Measurements from ENCODE around the gene F5.

The F5 gene

DNA sequence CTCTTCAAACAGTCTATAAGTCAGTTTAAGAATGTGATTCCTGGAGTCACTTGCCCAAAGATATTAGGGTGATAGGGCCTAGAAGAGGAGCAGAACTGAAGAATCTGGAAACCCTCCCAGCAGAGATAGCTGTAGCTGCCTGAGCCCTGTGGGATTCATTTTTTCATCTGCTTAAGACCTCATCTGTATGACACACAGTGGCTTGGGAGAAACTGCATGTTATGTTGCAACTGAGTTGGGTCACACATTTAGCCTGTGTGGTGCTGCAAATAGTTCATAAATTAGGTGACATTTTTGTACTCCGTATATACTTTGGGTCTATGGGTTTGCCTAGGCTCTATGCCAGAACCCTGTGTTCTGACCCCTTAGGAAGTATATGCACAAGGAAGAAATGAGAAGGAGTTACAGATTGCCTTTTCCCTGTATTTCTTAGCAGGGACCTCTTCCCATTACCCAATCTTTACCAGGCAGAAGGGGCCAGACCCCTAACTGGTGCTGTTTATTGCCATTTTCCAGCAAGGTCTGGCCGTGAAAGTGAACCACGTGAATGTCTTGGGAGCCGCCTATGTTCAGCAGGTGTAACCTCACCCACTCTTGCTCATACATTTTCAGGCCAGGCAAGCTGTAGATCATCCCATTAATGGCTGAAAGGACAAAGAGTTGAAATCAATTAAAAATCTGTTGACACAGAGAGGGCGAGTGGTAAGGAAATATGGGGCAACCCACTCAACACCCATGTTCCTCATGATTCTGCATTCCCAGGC is 58.6 kb downstream of the F5 start:
- Histone ChIP-seq H3K23ac (ENCODE audit: low read length) (no peak overlapping the region), H3K79me2 (ENCODE audit: control insufficient read depth, insufficient read depth, low read length) (no peaks in the 10 kb centered on the region), H3K18ac (ENCODE audit: low read length) (peak overlapping the region; percentile 68), H3K9ac (ENCODE audit: low read length) (no peak overlapping the region), H3K56ac (ENCODE audit: low read length) (no peak overlapping the region), H3K36me3 (ENCODE audit: control insufficient read depth, insufficient read depth, low read length) (no peaks in the 10 kb centered on the region), H3K4ac (ENCODE audit: low read depth, low read length) (no peak overlapping the region), H4K5ac (ENCODE audit: low read length) (no peak overlapping the region), H3K79me1 (ENCODE audit: low read length) (no peaks in the 10 kb centered on the region), H3K4me2 (ENCODE audit: low read length) (no peak overlapping the region), H3K4me1 (ENCODE audit: control insufficient read depth, low read depth, low read length) (peaks cover 12% of the 10 kb centered on the region), H3K27ac (ENCODE audit: low read depth, low read length) (peak overlapping the region; percentile 30), H2AK5ac (ENCODE audit: low read length) (no peak overlapping the region), H3K27me3 (ENCODE audit: insufficient read depth, low read length, poor library complexity) (no peaks in the 10 kb centered on the region), H2BK15ac (replicated peaks; ENCODE audit: low read depth) (no peak overlapping the region), H2BK120ac (ENCODE audit: low read depth, low read length) (no peak overlapping the region), H4K8ac (ENCODE audit: low read depth, low read length) (no peak overlapping the region), H3K4me3 (ENCODE audit: low read length) (no peak overlapping the region), H2BK5ac (ENCODE audit: low read length) (no peak overlapping the region)
- peak; percentile 18 for DNase-seq
- WGBS (ENCODE audit: extremely low coverage, insufficient coverage, low lambda C conversion rate), result no CpG with 5 or more reads among the region's 5 CpGs

GRCh38 chr1:169527001-169527400 is 59.3 kb downstream of the F5 start:
- H2BK120ac ChIP-seq (ENCODE audit: low read depth, low read length), result no peak overlapping the region
- H3K36me3 ChIP-seq (ENCODE audit: control insufficient read depth, insufficient read depth, low read length), result no peaks in the 10 kb centered on the region
- H2AK5ac ChIP-seq (ENCODE audit: low read length), result no peak overlapping the region
- no peak overlapping the region for H2BK5ac ChIP-seq (ENCODE audit: low read length)
- H3K23ac ChIP-seq (ENCODE audit: low read length), result no peak overlapping the region
- H3K79me2 ChIP-seq (ENCODE audit: control insufficient read depth, insufficient read depth, low read length), result no peaks in the 10 kb centered on the region
- peaks cover 12% of the 10 kb centered on the region for H3K4me1 ChIP-seq (ENCODE audit: control insufficient read depth, low read depth, low read length)
- no peak overlapping the region for H3K56ac ChIP-seq (ENCODE audit: low read length)
- no peak overlapping the region for H3K4me2 ChIP-seq (ENCODE audit: low read length)
- H3K4ac ChIP-seq (ENCODE audit: low read depth, low read length), result no peak overlapping the region
- H3K18ac ChIP-seq (ENCODE audit: low read length), result no peak overlapping the region
- H4K5ac ChIP-seq (ENCODE audit: low read length), result no peak overlapping the region
- no peak overlapping the region for H3K9ac ChIP-seq (ENCODE audit: low read length)
- no CpG with 5 or more reads among the region's 3 CpGs for WGBS (ENCODE audit: extremely low coverage, insufficient coverage, low lambda C conversion rate)
- H3K27ac ChIP-seq (ENCODE audit: low read depth, low read length), result no peak overlapping the region
- no peak overlapping the region for H4K8ac ChIP-seq (ENCODE audit: low read depth, low read length)
- H3K79me1 ChIP-seq (ENCODE audit: low read length), result no peaks in the 10 kb centered on the region
- no peak for DNase-seq
- H3K27me3 ChIP-seq (ENCODE audit: insufficient read depth, low read length, poor library complexity), result no peaks in the 10 kb centered on the region
- H3K4me3 ChIP-seq (ENCODE audit: low read length), result no peak overlapping the region
- peak overlapping the region; percentile 64 for H2BK15ac ChIP-seq (replicated peaks; ENCODE audit: low read depth)

DNA sequence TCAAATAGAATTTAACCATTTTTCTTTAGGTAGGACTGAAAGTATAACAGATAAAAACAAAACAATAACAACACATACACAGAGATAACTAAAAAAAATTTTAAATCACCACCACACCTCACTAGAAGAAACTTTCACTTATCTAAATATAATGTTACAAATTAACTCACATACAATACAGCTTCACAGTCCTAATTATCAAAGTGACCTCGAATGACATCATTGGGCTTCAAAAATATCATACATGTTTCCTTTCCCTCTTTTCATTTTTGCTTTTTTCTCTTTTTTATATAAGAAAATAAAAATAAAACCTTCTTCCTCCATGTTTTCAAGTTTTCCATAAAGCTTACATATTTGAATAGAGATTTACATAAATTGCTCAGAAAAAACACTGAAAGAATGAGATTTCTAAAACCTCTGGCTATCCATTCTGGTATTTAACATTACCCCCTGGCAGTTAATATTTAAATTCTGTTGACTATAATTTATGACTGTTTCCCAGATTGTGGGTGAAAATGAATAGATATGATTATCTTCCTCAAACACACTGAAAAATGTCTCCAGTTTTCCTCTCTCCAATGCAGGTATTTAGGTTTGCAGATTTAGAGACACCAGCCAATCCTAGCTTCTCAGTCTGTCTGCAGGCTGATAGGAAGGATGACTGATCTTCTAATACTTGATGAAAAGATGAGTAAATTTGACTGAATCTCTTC is 60.0 kb downstream of the F5 start:
- no peak overlapping the region for H2BK120ac ChIP-seq (ENCODE audit: low read depth, low read length)
- no peaks in the 10 kb centered on the region for H3K36me3 ChIP-seq (ENCODE audit: control insufficient read depth, insufficient read depth, low read length)
- H3K4ac ChIP-seq (ENCODE audit: low read depth, low read length), result no peak overlapping the region
- no peak overlapping the region for H3K9ac ChIP-seq (ENCODE audit: low read length)
- no peak overlapping the region for H2BK15ac ChIP-seq (replicated peaks; ENCODE audit: low read depth)
- no peak overlapping the region for H4K8ac ChIP-seq (ENCODE audit: low read depth, low read length)
- peaks cover 12% of the 10 kb centered on the region for H3K4me1 ChIP-seq (ENCODE audit: control insufficient read depth, low read depth, low read length)
- H3K56ac ChIP-seq (ENCODE audit: low read length), result no peak overlapping the region
- no CpG with 5 or more reads among the region's 1 CpG for WGBS (ENCODE audit: extremely low coverage, insufficient coverage, low lambda C conversion rate)
- H2BK5ac ChIP-seq (ENCODE audit: low read length), result no peak overlapping the region
- no peak overlapping the region for H3K18ac ChIP-seq (ENCODE audit: low read length)
- H3K79me1 ChIP-seq (ENCODE audit: low read length), result no peaks in the 10 kb centered on the region
- no peak overlapping the region for H2AK5ac ChIP-seq (ENCODE audit: low read length)
- DNase-seq, result no peak
- no peak overlapping the region for H3K4me2 ChIP-seq (ENCODE audit: low read length)
- H3K4me3 ChIP-seq (ENCODE audit: low read length), result no peak overlapping the region
- H3K27ac ChIP-seq (ENCODE audit: low read depth, low read length), result no peak overlapping the region
- no peak overlapping the region for H4K5ac ChIP-seq (ENCODE audit: low read length)
- H3K79me2 ChIP-seq (ENCODE audit: control insufficient read depth, insufficient read depth, low read length), result no peaks in the 10 kb centered on the region
- H3K23ac ChIP-seq (ENCODE audit: low read length), result no peak overlapping the region
- no peaks in the 10 kb centered on the region for H3K27me3 ChIP-seq (ENCODE audit: insufficient read depth, low read length, poor library complexity)

- H3K27ac ChIP-seq (ENCODE audit: low read depth, low read length), result no peak overlapping the region
- no peak for DNase-seq
- H2BK120ac ChIP-seq (ENCODE audit: low read depth, low read length), result no peak overlapping the region
- H3K4ac ChIP-seq (ENCODE audit: low read depth, low read length), result no peak overlapping the region
- H2BK5ac ChIP-seq (ENCODE audit: low read length), result no peak overlapping the region
- no peak overlapping the region for H3K9ac ChIP-seq (ENCODE audit: low read length)
- H3K79me1 ChIP-seq (ENCODE audit: low read length), result no peaks in the 10 kb centered on the region
- H3K23ac ChIP-seq (ENCODE audit: low read length), result no peak overlapping the region
- peaks cover 11% of the 10 kb centered on the region for H3K4me1 ChIP-seq (ENCODE audit: control insufficient read depth, low read depth, low read length)
- no peak overlapping the region for H3K18ac ChIP-seq (ENCODE audit: low read length)
- H3K36me3 ChIP-seq (ENCODE audit: control insufficient read depth, insufficient read depth, low read length), result no peaks in the 10 kb centered on the region
- H3K4me2 ChIP-seq (ENCODE audit: low read length), result no peak overlapping the region
- WGBS (ENCODE audit: extremely low coverage, insufficient coverage, low lambda C conversion rate), result no CpG with 5 or more reads among the region's 1 CpG
- H2AK5ac ChIP-seq (ENCODE audit: low read length), result no peak overlapping the region
- H4K5ac ChIP-seq (ENCODE audit: low read length), result no peak overlapping the region
- no peaks in the 10 kb centered on the region for H3K79me2 ChIP-seq (ENCODE audit: control insufficient read depth, insufficient read depth, low read length)
- no peak overlapping the region for H3K56ac ChIP-seq (ENCODE audit: low read length)
- H3K27me3 ChIP-seq (ENCODE audit: insufficient read depth, low read length, poor library complexity), result no peaks in the 10 kb centered on the region
- no peak overlapping the region for H2BK15ac ChIP-seq (replicated peaks; ENCODE audit: low read depth)
- H3K4me3 ChIP-seq (ENCODE audit: low read length), result no peak overlapping the region
- no peak overlapping the region for H4K8ac ChIP-seq (ENCODE audit: low read depth, low read length)
Measured at GRCh38 chr1:169525391-169525790, 60.9 kb downstream of the F5 start.

- Histone ChIP-seq H3K79me1 (ENCODE audit: low read length) (no peaks in the 10 kb centered on the region), H3K18ac (ENCODE audit: low read length) (no peak overlapping the region), H2BK15ac (replicated peaks; ENCODE audit: low read depth) (no peak overlapping the region), H2BK120ac (ENCODE audit: low read depth, low read length) (no peak overlapping the region), H3K56ac (ENCODE audit: low read length) (no peak overlapping the region), H3K9ac (ENCODE audit: low read length) (no peak overlapping the region), H3K27ac (ENCODE audit: low read depth, low read length) (no peak overlapping the region), H4K5ac (ENCODE audit: low read length) (no peak overlapping the region), H3K4me3 (ENCODE audit: low read length) (no peak overlapping the region), H3K79me2 (ENCODE audit: control insufficient read depth, insufficient read depth, low read length) (no peaks in the 10 kb centered on the region), H3K27me3 (ENCODE audit: insufficient read depth, low read length, poor library complexity) (no peaks in the 10 kb centered on the region), H3K4ac (ENCODE audit: low read depth, low read length) (no peak overlapping the region), H3K23ac (ENCODE audit: low read length) (no peak overlapping the region), H3K4me2 (ENCODE audit: low read length) (no peak overlapping the region), H3K4me1 (ENCODE audit: control insufficient read depth, low read depth, low read length) (peaks cover 9% of the 10 kb centered on the region), H2AK5ac (ENCODE audit: low read length) (no peak overlapping the region), H3K36me3 (ENCODE audit: control insufficient read depth, insufficient read depth, low read length) (no peaks in the 10 kb centered on the region), H4K8ac (ENCODE audit: low read depth, low read length) (no peak overlapping the region), H2BK5ac (ENCODE audit: low read length) (no peak overlapping the region)
- DNase-seq, result no peak
Measured at GRCh38 chr1:169523904-169524303, 62.4 kb downstream of the F5 start.
